Activated naive CD4-positive, alpha-beta T cell (primary cell): ENCODE data around the gene LARGE1.
"Not testable (repeated sequence)": the region's sequence is repeated elsewhere in the genome, so short reads cannot be mapped to it uniquely, and the experiment has no call there.

ENCODE experiments used
- DNase-seq, 4 experiments: peaks; one replicate each; lab custom pipeline; 2025; lab: John Stamatoyannopoulos, UW

LARGE1 gene

GRCh38 chr22:33597274-33597985, 322.8 kb downstream of the LARGE1 start:
- DNase-seq = no peak

- DNase-seq = no peak
These were observed 326.5 kb downstream of the LARGE1 start for GRCh38 chr22:33593818-33594217.

GRCh38 chr22:33591946-33592345, 328.3 kb downstream of the LARGE1 start:
- no peak for DNase-seq

GRCh38 chr22:33589297-33589696, 331.0 kb downstream of the LARGE1 start:
- DNase-seq = no peak

- DNase-seq = no peak
These were observed 331.4 kb downstream of the LARGE1 start for GRCh38 chr22:33588860-33589259.

- DNase-seq = no peak
These were observed 336.1 kb downstream of the LARGE1 start for GRCh38 chr22:33584152-33584551.

GRCh38 chr22:33582822-33583400, 337.4 kb downstream of the LARGE1 start:
- no peak for DNase-seq

GRCh38 chr22:33580310-33580709, 340.0 kb downstream of the LARGE1 start:
- DNase-seq = no peak

- no peak for DNase-seq
These were observed 340.7 kb downstream of the LARGE1 start for GRCh38 chr22:33579448-33580093.

GRCh38 chr22:33578752-33579151, 341.5 kb downstream of the LARGE1 start:
- no peak for DNase-seq

GRCh38 chr22:33577862-33578411, 342.3 kb downstream of the LARGE1 start:
- no peak for DNase-seq

GRCh38 chr22:33576205-33576604, 344.1 kb downstream of the LARGE1 start:
- no peak for DNase-seq

GRCh38 chr22:33575771-33576170, 344.5 kb downstream of the LARGE1 start:
- no peak for DNase-seq

- no peak for DNase-seq
These were observed 345.2 kb downstream of the LARGE1 start for GRCh38 chr22:33575041-33575440.

- no peak for DNase-seq
These were observed 346.8 kb downstream of the LARGE1 start for GRCh38 chr22:33573479-33573878.

- no peak for DNase-seq
These were observed 348.2 kb downstream of the LARGE1 start for GRCh38 chr22:33572086-33572485.

- no peak for DNase-seq
These were observed 350.2 kb downstream of the LARGE1 start for GRCh38 chr22:33570110-33570509.

GRCh38 chr22:33569559-33569958, 350.7 kb downstream of the LARGE1 start:
- no peak for DNase-seq

- DNase-seq = no peak
These were observed 351.3 kb downstream of the LARGE1 start for GRCh38 chr22:33569018-33569417.

- not testable (repeated sequence) for DNase-seq
These were observed 353.8 kb downstream of the LARGE1 start for GRCh38 chr22:33566495-33566894.

- no peak for DNase-seq
These were observed 354.7 kb downstream of the LARGE1 start for GRCh38 chr22:33565580-33565995.

- DNase-seq = no peak
These were observed 355.6 kb downstream of the LARGE1 start for GRCh38 chr22:33564683-33565082.
